Esophagus squamous epithelium (tissue), 5 donors: ENCODE data around the gene SRSF2. TPM values are rescaled to one million over a fixed set of nuclear protein-coding genes. Genes with fewer than 3 reads are reported as not detected.
A peak's percentile ranks its signal among the peaks of the same experiment; 100 is the strongest.
"Not testable (repeated sequence)": the region's sequence is repeated elsewhere in the genome, so short reads cannot be mapped to it uniquely, and the experiment has no call there.

Experiments
- DNase-seq: peaks from one replicate; lab custom pipeline; 2025; lab: John Stamatoyannopoulos, UW
- H3K27ac ChIP-seq, 4 donors: fragments of 200-600 bp; sonication (generic); one replicate each; pipeline ENCODE4 v1.5.1; 2016 to 2019; ENCODE audit warnings: mild to moderate bottlenecking in 1 of 4
- H3K27me3 ChIP-seq, 4 donors: fragments of 200-600 bp; sonication (generic); 1 replicate in 3 of 4; 2 replicates in 1 of 4; pipeline versions ENCODE4 v1.5.1 to v1.6.0; 2017 to 2021; ENCODE audit warnings: antibody characterized with exemption in 1 of 4
- H3K36me3 ChIP-seq, 3 donors: fragments of 200-600 bp; sonication (generic); one replicate each; pipeline ENCODE4 v1.5.1; 2016 to 2019
- H3K4me1 ChIP-seq, 3 donors: fragments of 200-600 bp; sonication (generic); one replicate each; pipeline ENCODE4 v1.5.1; 2017 to 2019
- H3K4me3 ChIP-seq, 4 donors: fragments of 200-600 bp; sonication (generic); 1 replicate in 3 of 4; 2 replicates in 1 of 4; pipeline ENCODE4 v1.5.1; 2016 to 2019; ENCODE audit warnings: mild to moderate bottlenecking in 2 of 4, moderate library complexity in 1 of 4
- H3K9me3 ChIP-seq, 3 donors: fragments of 200-600 bp; sonication (generic); one replicate each; pipeline ENCODE4 v1.5.1; 2016 to 2019
- CTCF ChIP-seq, 6 experiments: fragments of 450-650 bp in 4 of 6; fragments of 200-600 bp in 2 of 6; sonication (generic) in 2 of 6; IDR thresholded peaks; one replicate each; pipeline ENCODE4 v1.5.1; 2016 to 2019; ENCODE audit warnings: antibody characterized with exemption in 6 of 6, mild to moderate bottlenecking in 4 of 6, moderate library complexity in 4 of 6
- POLR2A ChIP-seq, 4 donors: fragments of 450-650 bp; IDR thresholded peaks; one replicate each; pipeline ENCODE4 v1.6.1; 2017; ENCODE audit warnings: antibody characterized with exemption in 4 of 4, mild to moderate bottlenecking in 4 of 4, moderate library complexity in 3 of 4
- WGBS, 2 donors: methylation state at CpG; one replicate each; pipeline ENCODE4 v1.1.5; 2018; 5-methylcytosine and 5-hydroxymethylcytosine counted together
- intact Hi-C: fragments of 100-400 bp; cut with DNase I; formaldehyde crosslinking; loops from one replicate; pipeline ENCODE4 v1.15.0; 2022
- total RNA-seq, 4 donors: library from RNA; depleted of rRNA; stranded (reverse); fragments of >200 nt; gene quantifications; one replicate each; pipeline ENCODE4 v1.1.0, GENCODE V29; 2016
- donor health status: DM: yes; HTN: yes; CAD: no.

The SRSF2 gene
- total RNA-seq, 4 donors from 2014 or later = 203 to 286 (median 233) TPM

DNA sequence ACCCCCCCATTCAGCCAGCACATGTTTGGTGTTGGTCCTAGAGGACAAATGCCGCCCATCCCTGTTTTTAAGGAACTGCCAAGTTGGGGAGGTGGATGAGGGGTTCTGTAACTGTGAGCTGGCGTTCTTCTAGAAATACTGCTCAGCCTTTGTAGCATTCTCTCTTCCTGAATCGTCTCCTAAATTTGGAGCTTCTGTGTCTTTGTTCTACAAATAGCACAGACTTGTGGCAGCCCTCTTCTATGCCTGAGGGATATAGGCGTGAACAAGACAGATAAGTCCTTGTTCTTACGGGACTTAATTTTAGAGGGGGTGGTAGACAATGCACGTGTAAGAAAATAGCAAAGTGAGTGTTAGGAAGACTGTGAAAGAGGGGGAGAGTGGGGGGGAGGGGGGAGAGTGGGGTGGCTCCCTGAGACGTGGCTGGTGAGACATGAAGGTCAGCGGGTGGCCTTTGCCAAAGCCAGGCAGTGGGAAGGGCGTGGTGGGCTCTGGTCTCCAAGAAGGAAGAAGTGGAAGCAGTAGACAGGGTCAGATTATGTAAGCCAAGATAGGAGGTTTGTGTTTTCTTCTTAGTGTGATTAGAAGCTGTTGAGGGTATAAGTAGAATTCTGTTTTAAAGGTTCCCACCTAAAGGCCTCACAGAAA lies 10.7 kb upstream of the SRSF2 start:
- DNase-seq = no peak
- Histone ChIP-seq H3K4me3 (no peak overlapping the region), H3K27me3 (no peaks in the 10 kb centered on the region), H3K36me3 (peaks cover 0 to 83% (median 12%) of the 10 kb centered on the region in 3 donors), H3K27ac (no peak overlapping the region), H3K4me1 (peaks cover 0 to 6% (median 0%) of the 10 kb centered on the region in 3 donors), H3K9me3 (no peaks in the 10 kb centered on the region)
- TF ChIP-seq CTCF (IDR thresholded peaks at IDR 0.05) (no peak), POLR2A (IDR thresholded peaks at IDR 0.05) (no peak)
- WGBS, 2 donors = 71 to 73% methylated on average over 7 to 9 of the region's 9 CpGs
- intact Hi-C loops = no loop called here

DNA sequence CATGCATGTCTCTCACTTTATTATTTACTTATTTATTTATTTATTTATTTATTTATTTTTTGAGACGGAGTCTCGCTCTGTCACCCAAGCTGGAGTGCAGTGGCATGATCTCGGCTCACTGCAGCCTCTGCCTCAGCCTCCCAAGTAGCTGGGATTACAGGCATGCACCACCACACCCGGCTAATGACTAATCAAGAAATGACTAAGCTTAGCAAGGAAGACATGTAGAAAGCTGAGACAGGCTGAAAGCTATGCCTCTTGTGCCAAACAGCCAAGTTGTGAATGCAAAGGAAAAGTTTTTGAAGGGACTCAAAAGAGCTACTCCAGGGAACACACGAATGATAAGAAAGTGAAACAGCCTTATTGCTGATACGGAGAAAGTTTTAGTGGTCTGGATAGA lies 8.7 kb upstream of the SRSF2 start:
- H3K4me3 ChIP-seq, DNase-seq, intact Hi-C loops, H3K9me3 ChIP-seq, H3K27me3 ChIP-seq, H3K4me1 ChIP-seq, H3K27ac ChIP-seq: not testable (repeated sequence)
- 84 to 88% methylated on average over 4 to 5 of the region's 6 CpGs for WGBS, 2 donors
- H3K36me3 ChIP-seq = peaks cover 0 to 93% (median 12%) of the 10 kb centered on the region in 3 donors

GRCh38 chr17:76744747-76745146 lies 7.6 kb upstream of the SRSF2 start:
- H3K4me1 ChIP-seq = peaks cover 0 to 13% (median 5%) of the 10 kb centered on the region in 3 donors
- no peaks in the 10 kb centered on the region for H3K27me3 ChIP-seq
- TF ChIP-seq CTCF (IDR thresholded peaks at IDR 0.05) (no peak), POLR2A (IDR thresholded peaks at IDR 0.05) (no peak)
- no peak for DNase-seq
- no peak overlapping the region for H3K27ac ChIP-seq
- WGBS, 2 donors = 95 to 100% methylated on average over 2 of the region's 2 CpGs
- no peaks in the 10 kb centered on the region for H3K9me3 ChIP-seq
- peaks cover 0 to 86% (median 12%) of the 10 kb centered on the region in 3 donors for H3K36me3 ChIP-seq
- intact Hi-C loops = no loop called here
- no peak overlapping the region for H3K4me3 ChIP-seq

GRCh38 chr17:76742958-76743357 lies 5.8 kb upstream of the SRSF2 start:
- peaks cover 4 to 30% (median 20%) of the 10 kb centered on the region in 3 donors for H3K4me1 ChIP-seq
- DNase-seq = no peak
- H3K27ac ChIP-seq = no peak overlapping the region
- H3K27me3 ChIP-seq = no peaks in the 10 kb centered on the region
- H3K9me3 ChIP-seq = no peaks in the 10 kb centered on the region
- TF ChIP-seq CTCF (IDR thresholded peaks at IDR 0.05) = no peak
- TF ChIP-seq POLR2A (IDR thresholded peaks at IDR 0.05) = no peak
- intact Hi-C loops = no loop called here
- peaks cover 0 to 69% (median 12%) of the 10 kb centered on the region in 3 donors for H3K36me3 ChIP-seq
- H3K4me3 ChIP-seq = no peak overlapping the region

DNA sequence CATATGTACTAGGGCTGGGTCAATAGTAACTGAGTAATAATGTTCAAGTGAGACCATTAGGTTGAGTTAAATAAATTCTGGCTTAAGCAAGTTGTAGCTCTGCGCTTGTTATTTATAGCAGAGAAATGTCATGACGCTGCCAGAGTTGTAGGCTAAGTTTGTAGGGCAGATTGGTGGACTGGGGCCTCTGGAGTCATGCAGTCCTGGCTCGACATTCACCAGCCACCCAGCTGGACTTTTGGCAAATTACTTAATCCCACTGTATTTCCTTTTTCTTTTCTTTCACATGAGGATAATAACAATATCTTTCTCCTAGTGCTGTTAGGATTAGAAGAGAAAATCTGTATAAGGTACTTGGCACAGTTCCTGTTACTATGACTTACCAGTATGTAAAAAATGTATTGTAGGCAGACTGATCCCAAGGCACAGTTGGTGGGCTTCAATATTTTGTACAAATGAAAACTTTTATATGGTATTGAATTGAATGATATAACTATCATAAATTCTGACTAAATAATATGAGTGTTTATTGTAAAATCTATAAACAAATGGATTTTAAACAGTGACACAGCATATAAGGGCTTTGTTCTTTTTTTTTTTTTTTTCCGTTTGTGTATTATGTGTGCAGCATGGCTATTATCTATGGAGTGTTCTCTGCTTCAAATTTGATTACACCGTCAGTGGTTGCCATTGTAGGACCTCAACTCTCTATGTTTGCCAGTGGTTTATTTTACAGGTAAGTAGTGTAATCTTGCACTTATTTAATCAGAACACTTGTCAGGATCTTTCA lies 3.4 kb upstream of the SRSF2 start:
- H3K4me1 ChIP-seq = peaks cover 6 to 35% (median 21%) of the 10 kb centered on the region in 3 donors
- TF ChIP-seq CTCF (IDR thresholded peaks at IDR 0.05) (no peak), POLR2A (IDR thresholded peaks at IDR 0.05) (no peak)
- WGBS, 2 donors = 53 to 71% methylated on average over 5 of the region's 5 CpGs
- peaks cover 0 to 48% (median 12%) of the 10 kb centered on the region in 3 donors for H3K36me3 ChIP-seq
- DNase-seq = no peak
- no peaks in the 10 kb centered on the region for H3K27me3 ChIP-seq
- H3K4me3 ChIP-seq = no peak overlapping the region
- intact Hi-C loops = no loop called here
- peak overlapping the region in 3 of 4 donors; percentile 24 to 99 (median 97) for H3K27ac ChIP-seq
- no peaks in the 10 kb centered on the region for H3K9me3 ChIP-seq

DNA sequence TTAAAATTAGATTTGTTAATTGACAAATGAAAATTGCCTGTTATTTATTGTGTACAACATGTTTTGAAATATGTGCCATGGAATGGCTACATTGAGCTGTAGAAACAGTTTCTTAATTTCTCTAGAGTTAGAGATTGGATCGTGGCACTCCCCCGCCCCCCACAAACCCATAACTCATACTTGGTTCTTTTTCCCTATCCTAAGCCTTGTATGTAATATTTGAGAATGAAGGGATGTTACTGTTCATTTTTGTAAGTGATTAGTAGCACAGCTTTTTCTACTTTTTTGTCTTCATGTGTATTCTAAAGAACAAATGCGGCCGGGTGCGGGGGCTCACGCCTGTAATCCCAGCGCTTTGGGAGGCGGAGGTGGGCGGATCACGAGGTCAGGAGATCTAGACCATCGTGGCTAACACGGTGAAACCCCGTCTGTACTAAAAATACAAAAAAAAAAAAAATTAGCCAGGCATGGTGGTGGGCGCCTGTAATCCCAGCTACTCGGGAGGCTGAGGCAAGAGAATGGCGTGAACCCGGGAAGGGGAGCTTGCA lies 2.5 kb upstream of the SRSF2 start:
- H3K9me3 ChIP-seq, DNase-seq, intact Hi-C loops, H3K4me3 ChIP-seq, H3K27me3 ChIP-seq: not testable (repeated sequence)
- Histone ChIP-seq H3K36me3 (peaks cover 0 to 48% (median 7%) of the 10 kb centered on the region in 3 donors), H3K4me1 (peaks cover 14 to 43% (median 29%) of the 10 kb centered on the region in 3 donors), H3K27ac (peak overlapping the region in 2 of 4 donors; percentile 97 to 99)
- 91 to 93% methylated on average over 17 of the region's 17 CpGs for WGBS, 2 donors
